Endodermal cell (in vitro differentiated cells): ENCODE data around the gene FBXL7. TPM values are rescaled to one million over a fixed set of nuclear protein-coding genes. Genes with fewer than 3 reads are reported as not detected.
A peak's percentile ranks its signal among the peaks of the same experiment; 100 is the strongest.

Experiments
- DNase-seq: peaks from one replicate; pipeline ENCODE4 v3.0.0-alpha.2; 2017
- H3K27ac ChIP-seq: 2 replicates; pipeline ENCODE4 v1.5.1; 2013; ENCODE audit warnings: mild to moderate bottlenecking, low read depth, low read length, moderate library complexity
- H3K27me3 ChIP-seq: 2 replicates; pipeline ENCODE4 v1.6.1; 2013; ENCODE audit warnings: mild to moderate bottlenecking, low read length, moderate library complexity; ENCODE audit not compliant: insufficient read depth, control insufficient read depth, poor library complexity, severe bottlenecking
- H3K36me3 ChIP-seq: 2 replicates; pipeline ENCODE4 v1.7.0; 2013; ENCODE audit warnings: mild to moderate bottlenecking, low read length, moderate library complexity; ENCODE audit not compliant: control insufficient read depth, insufficient read depth
- H3K4me1 ChIP-seq: one replicate; pipeline ENCODE4 v1.7.0; 2013; ENCODE audit warnings: low read length; ENCODE audit not compliant: control insufficient read depth, insufficient read depth
- H3K4me3 ChIP-seq: 2 replicates; pipeline ENCODE4 v1.5.1; 2013; ENCODE audit warnings: mild to moderate bottlenecking, low read length, moderate library complexity
- H3K9ac ChIP-seq: 2 replicates; pipeline ENCODE4 v1.6.1; 2013; ENCODE audit warnings: mild to moderate bottlenecking, low read length, moderate library complexity; ENCODE audit not compliant: poor library complexity, severe bottlenecking; ENCODE audit errors: extremely low read depth
- H3K9me3 ChIP-seq: 2 replicates; pipeline ENCODE4 v1.6.1; 2013; ENCODE audit warnings: mild to moderate bottlenecking, low read length, moderate library complexity; ENCODE audit not compliant: control insufficient read depth
- H3K27ac Mint-ChIP-seq: 2 replicates; pipeline ENCODE4 v1.8.0; 2020; ENCODE audit warnings: mixed read lengths
- H3K27me3 Mint-ChIP-seq: 2 replicates; pipeline ENCODE4 v1.8.0; 2021; ENCODE audit warnings: mild to moderate bottlenecking, mixed read lengths; ENCODE audit not compliant: insufficient read depth
- H3K36me3 Mint-ChIP-seq: 2 replicates; pipeline ENCODE4 v1.8.0; 2020; ENCODE audit warnings: low read depth, mixed read lengths
- H3K4me1 Mint-ChIP-seq: 2 replicates; pipeline ENCODE4 v1.8.0; 2020; ENCODE audit warnings: mixed read lengths
- H3K4me3 Mint-ChIP-seq: 2 replicates; pipeline ENCODE4 v1.8.0; 2020; ENCODE audit warnings: mild to moderate bottlenecking, moderate library complexity, mixed read lengths
- H3K9me3 Mint-ChIP-seq: 2 replicates; pipeline ENCODE4 v1.8.0; 2020; ENCODE audit warnings: mild to moderate bottlenecking, mixed read lengths
- WGBS, 2 experiments: methylation state at CpG; one replicate each; pipeline versions ENCODE4 v1.1.5 to v1.1.7; 2013; ENCODE audit warnings: missing lambda C conversion rate in 2 of 2, mixed read lengths in 1 of 2; ENCODE audit not compliant: insufficient coverage in 1 of 2, insufficient read length in 1 of 2; 5-methylcytosine and 5-hydroxymethylcytosine counted together
- total RNA-seq, 2 donors: library from RNA; stranded (reverse); fragmentation: NEBNext Ultra II Directional in 1 of 2; extraction: Animal tissue kit (Norgen Biotek cat#: 25700) in 1 of 2; gene quantifications; 2 replicates in 1 of 2; 3 replicates in 1 of 2; pipeline ENCODE4 v1.2.1, GENCODE V29; 2021
- TF ChIP-seq, protein P1 (sequence below): fragments of 200-600 bp; sonication (generic); conservative IDR thresholded peaks from 2 replicates; pipeline ENCODE4 v1.5.0; 2021; ENCODE audit warnings: antibody characterized with exemption, mild to moderate bottlenecking

Gene FBXL7
- total RNA-seq, 2 donors from 2014 or later: 12.9 to 13.2 TPM

DNA sequence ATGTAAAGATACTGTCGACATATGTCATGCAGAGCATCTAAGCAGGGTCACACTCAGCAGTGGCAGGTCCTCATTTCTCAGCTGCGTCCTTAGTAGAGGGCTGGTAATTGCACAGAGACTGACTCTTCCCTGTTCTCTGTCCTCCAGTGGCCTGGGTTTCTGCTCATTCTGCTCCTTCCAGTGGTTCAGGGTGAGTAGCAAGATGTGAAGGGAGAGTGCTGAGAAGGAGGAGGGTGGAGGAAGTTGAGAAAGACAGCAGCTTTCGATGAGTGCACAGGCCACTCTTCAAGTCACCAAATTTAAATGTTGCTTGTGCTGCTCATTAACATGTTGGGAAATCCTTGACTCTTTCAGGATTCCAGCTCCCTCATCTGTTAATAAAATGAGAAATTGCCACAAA is 203.9 kb downstream of the FBXL7 start:
- no peak overlapping the region for H3K4me3 ChIP-seq
- no peaks in the 10 kb centered on the region for H3K36me3 ChIP-seq
- peaks cover 3% of the 10 kb centered on the region for H3K36me3 Mint-ChIP-seq
- H3K4me1 ChIP-seq: peaks cover 16% of the 10 kb centered on the region
- no peak overlapping the region for H3K4me3 Mint-ChIP-seq
- no peaks in the 10 kb centered on the region for H3K27me3 Mint-ChIP-seq
- H3K27ac ChIP-seq: no peak overlapping the region
- H3K9ac ChIP-seq: no peak overlapping the region
- no peaks in the 10 kb centered on the region for H3K27me3 ChIP-seq
- H3K9me3 ChIP-seq: peaks cover 8% of the 10 kb centered on the region
- peak overlapping the region; percentile 90 for H3K27ac Mint-ChIP-seq
- TF ChIP-seq, protein P1, sequence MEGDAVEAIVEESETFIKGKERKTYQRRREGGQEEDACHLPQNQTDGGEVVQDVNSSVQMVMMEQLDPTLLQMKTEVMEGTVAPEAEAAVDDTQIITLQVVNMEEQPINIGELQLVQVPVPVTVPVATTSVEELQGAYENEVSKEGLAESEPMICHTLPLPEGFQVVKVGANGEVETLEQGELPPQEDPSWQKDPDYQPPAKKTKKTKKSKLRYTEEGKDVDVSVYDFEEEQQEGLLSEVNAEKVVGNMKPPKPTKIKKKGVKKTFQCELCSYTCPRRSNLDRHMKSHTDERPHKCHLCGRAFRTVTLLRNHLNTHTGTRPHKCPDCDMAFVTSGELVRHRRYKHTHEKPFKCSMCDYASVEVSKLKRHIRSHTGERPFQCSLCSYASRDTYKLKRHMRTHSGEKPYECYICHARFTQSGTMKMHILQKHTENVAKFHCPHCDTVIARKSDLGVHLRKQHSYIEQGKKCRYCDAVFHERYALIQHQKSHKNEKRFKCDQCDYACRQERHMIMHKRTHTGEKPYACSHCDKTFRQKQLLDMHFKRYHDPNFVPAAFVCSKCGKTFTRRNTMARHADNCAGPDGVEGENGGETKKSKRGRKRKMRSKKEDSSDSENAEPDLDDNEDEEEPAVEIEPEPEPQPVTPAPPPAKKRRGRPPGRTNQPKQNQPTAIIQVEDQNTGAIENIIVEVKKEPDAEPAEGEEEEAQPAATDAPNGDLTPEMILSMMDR: no peak
- peak; percentile 58 for DNase-seq
- H3K4me1 Mint-ChIP-seq: peaks cover 39% of the 10 kb centered on the region
- 84 to 94% methylated on average over 3 of the region's 3 CpGs for WGBS, 2 experiments
- peaks cover 13% of the 10 kb centered on the region for H3K9me3 Mint-ChIP-seq

DNA sequence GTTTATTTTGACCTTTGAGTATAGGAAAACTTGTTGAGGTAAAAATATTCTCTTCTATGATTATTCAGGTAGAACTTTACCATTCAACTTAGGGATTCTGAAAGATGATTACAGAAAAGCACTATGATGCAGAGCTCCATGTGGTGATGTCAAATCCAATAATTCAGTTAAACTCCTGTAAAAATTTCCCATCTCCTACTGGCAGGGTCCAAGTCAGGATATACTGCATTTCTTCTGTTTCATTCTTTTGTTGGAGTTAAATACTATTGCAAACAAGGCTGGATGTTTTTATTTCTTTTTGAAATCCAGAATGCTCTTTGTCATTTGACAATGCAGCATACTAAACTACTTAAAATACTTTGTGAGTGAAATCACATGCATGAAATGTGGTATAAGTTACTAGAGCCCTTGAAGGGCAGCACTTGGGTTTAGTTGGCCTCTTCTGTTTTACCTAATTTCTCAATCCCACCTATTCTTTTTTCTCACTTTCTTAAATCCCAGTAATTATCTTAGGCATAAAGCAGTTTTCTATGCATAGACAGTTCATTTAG is 204.5 kb downstream of the FBXL7 start:
- Mint-ChIP-seq H3K4me1 (peaks cover 39% of the 10 kb centered on the region), H3K36me3 (peaks cover 5% of the 10 kb centered on the region), H3K27ac (peak overlapping the region; percentile 71), H3K9me3 (peaks cover 13% of the 10 kb centered on the region), H3K4me3 (no peak overlapping the region), H3K27me3 (no peaks in the 10 kb centered on the region)
- Histone ChIP-seq H3K27ac (no peak overlapping the region), H3K9ac (no peak overlapping the region), H3K4me1 (peaks cover 16% of the 10 kb centered on the region), H3K9me3 (peaks cover 8% of the 10 kb centered on the region), H3K36me3 (no peaks in the 10 kb centered on the region), H3K4me3 (no peak overlapping the region), H3K27me3 (no peaks in the 10 kb centered on the region)
- no peak for DNase-seq
- TF ChIP-seq, protein P1: no peak

DNA sequence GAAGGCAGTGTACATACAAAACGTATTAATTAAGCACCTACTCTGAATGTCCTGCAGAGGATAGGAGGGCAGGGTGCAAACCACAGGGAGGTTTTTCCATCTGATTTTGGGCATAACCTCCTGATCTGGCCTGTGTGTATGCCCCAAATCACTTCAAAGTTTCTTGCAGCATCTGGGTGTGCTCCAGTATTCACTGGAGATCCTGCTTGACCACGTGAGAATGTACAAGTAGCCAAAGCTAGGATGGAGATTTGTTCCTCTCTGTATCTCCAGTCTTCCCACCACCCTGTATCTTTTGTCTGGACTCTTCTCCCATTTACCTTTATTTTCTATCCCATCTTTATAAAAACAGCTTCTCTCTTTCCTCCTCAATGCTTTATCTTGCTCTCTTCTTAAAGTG is 207.7 kb downstream of the FBXL7 start:
- no peak overlapping the region for H3K27ac Mint-ChIP-seq
- Histone ChIP-seq H3K9ac (no peak overlapping the region), H3K36me3 (no peaks in the 10 kb centered on the region), H3K9me3 (peaks cover 8% of the 10 kb centered on the region), H3K27ac (no peak overlapping the region), H3K27me3 (no peaks in the 10 kb centered on the region), H3K4me1 (peaks cover 16% of the 10 kb centered on the region), H3K4me3 (no peak overlapping the region)
- peaks cover 16% of the 10 kb centered on the region for H3K9me3 Mint-ChIP-seq
- peaks cover 10% of the 10 kb centered on the region for H3K36me3 Mint-ChIP-seq
- H3K4me3 Mint-ChIP-seq: no peak overlapping the region
- TF ChIP-seq, protein P1: no peak
- 90 to 94% methylated on average over 2 of the region's 2 CpGs for WGBS, 2 experiments
- DNase-seq: no peak
- no peaks in the 10 kb centered on the region for H3K27me3 Mint-ChIP-seq
- H3K4me1 Mint-ChIP-seq: peaks cover 21% of the 10 kb centered on the region
